Common myeloid progenitor, CD34-positive (primary cell): ENCODE data around the gene DNAJC10.
"Not testable (repeated sequence)": the region's sequence is repeated elsewhere in the genome, so short reads cannot be mapped to it uniquely, and the experiment has no call there.

Experiments
- CTCF ChIA-PET: fragments of 350-600 bp; sonication (Branson Sonifier 250); formaldehyde crosslinking; loops from one replicate; lab custom pipeline; 2021; ENCODE audit warnings: antibody characterized with exemption; lab: Charles Lee
- POLR2A ChIA-PET: fragments of 350-600 bp; sonication (Branson Sonifier 250); formaldehyde crosslinking; loops from one replicate; lab custom pipeline; 2021; ENCODE audit warnings: antibody characterized with exemption; lab: Charles Lee
- DNase-seq, 3 donors: peaks; one replicate each; pipeline versions ENCODE4 v3.0.0 to v3.0.0-alpha.2; 2013
- H3K27ac ChIP-seq, 2 experiments: 1 replicate in 1 of 2; 2 replicates in 1 of 2; pipeline ENCODE4 v1.7.0; 2013; ENCODE audit warnings: inconsistent platforms in 2 of 2, low read length in 2 of 2, mild to moderate bottlenecking in 2 of 2, low read depth in 1 of 2, moderate library complexity in 1 of 2; ENCODE audit not compliant: severe bottlenecking in 2 of 2, insufficient read depth in 1 of 2, poor library complexity in 1 of 2
- H3K27me3 ChIP-seq, 5 experiments: replicated peaks in 2 of 5; 1 replicate in 3 of 5; 2 replicates in 2 of 5; pipeline versions ENCODE4 v1.6.1 to v1.7.0; 2013; ENCODE audit warnings: low read length in 4 of 5, mild to moderate bottlenecking in 2 of 5, moderate library complexity in 2 of 5, inconsistent platforms in 1 of 5; ENCODE audit not compliant: insufficient read depth in 5 of 5, control insufficient read depth in 4 of 5
- H3K36me3 ChIP-seq, 4 experiments: 1 replicate in 2 of 4; 2 replicates in 2 of 4; pipeline versions ENCODE4 v1.6.1 to v1.7.0; 2013; ENCODE audit warnings: low read length in 3 of 4, control low read depth in 1 of 4, mild to moderate bottlenecking in 1 of 4; ENCODE audit not compliant: control insufficient read depth in 4 of 4, insufficient read depth in 4 of 4
- H3K4me1 ChIP-seq, 4 experiments: 1 replicate in 3 of 4; 2 replicates in 1 of 4; pipeline versions ENCODE4 v1.6.1 to v1.7.1; 2013; ENCODE audit warnings: low read length in 3 of 4, mild to moderate bottlenecking in 3 of 4, control low read depth in 1 of 4, inconsistent platforms in 1 of 4, moderate library complexity in 1 of 4; ENCODE audit not compliant: control insufficient read depth in 4 of 4, insufficient read depth in 4 of 4; ENCODE audit errors: control extremely low read depth in 1 of 4
- H3K4me3 ChIP-seq, 7 experiments: 1 replicate in 4 of 7; 2 replicates in 3 of 7; pipeline versions ENCODE4 v1.5.1 to v1.7.0; 2013; ENCODE audit warnings: mild to moderate bottlenecking in 7 of 7, low read length in 6 of 7, moderate library complexity in 6 of 7, inconsistent platforms in 2 of 7, low read depth in 2 of 7, control low read depth in 1 of 7; ENCODE audit not compliant: insufficient read depth in 4 of 7, control insufficient read depth in 1 of 7; ENCODE audit errors: extremely low read depth in 1 of 7
- H3K9me3 ChIP-seq, 5 experiments: 1 replicate in 4 of 5; 2 replicates in 1 of 5; pipeline versions ENCODE4 v1.6.1 to v1.7.1; 2013; ENCODE audit warnings: low read length in 4 of 5, mild to moderate bottlenecking in 2 of 5, inconsistent platforms in 1 of 5, low read depth in 1 of 5, moderate library complexity in 1 of 5; ENCODE audit not compliant: control insufficient read depth in 4 of 5, insufficient read depth in 2 of 5; ENCODE audit errors: control extremely low read depth in 1 of 5
- WGBS: methylation state at CpG from one replicate; pipeline ENCODE4 v1.1.5; 2013; ENCODE audit not compliant: insufficient coverage; 5-methylcytosine and 5-hydroxymethylcytosine counted together

Gene DNAJC10

DNA sequence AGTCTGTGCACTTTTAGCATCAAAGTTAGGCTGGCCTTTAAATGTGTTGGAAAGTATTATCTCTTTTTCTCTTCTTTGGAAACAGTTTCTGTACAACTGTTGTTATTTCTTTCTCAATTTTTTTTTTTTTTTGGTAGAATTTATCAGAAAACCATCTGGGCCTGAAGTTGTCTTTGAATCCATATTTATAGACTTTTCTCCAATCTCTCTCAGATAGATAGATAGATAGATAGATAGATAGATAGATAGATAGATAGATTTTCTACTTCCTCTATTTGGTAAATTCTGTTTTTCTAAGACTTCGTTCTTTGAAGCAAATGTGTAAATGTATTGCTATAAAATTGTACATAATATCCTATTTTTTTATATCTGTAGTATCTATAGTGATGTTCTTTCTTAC, 17.5 kb downstream of the DNAJC10 start:
- ChIA-PET POLR2A (no interaction called here), CTCF (interaction anchor here (0.8 kb wide), 1 partner anchor 67 kb away, joined by 4 read pairs; no protein-coding TSS in a partner anchor)
- H3K9me3 ChIP-seq = no peaks in the 10 kb centered on the region
- H3K4me3 ChIP-seq = no peak overlapping the region
- DNase-seq = no peak
- H3K36me3 ChIP-seq = peaks cover 7 to 36% (median 20%) of the 10 kb centered on the region in 4 experiments
- H3K27me3 ChIP-seq = no peaks in the 10 kb centered on the region
- no peak overlapping the region for H3K27ac ChIP-seq
- H3K4me1 ChIP-seq = no peaks in the 10 kb centered on the region
- no CpG with 5 or more reads among the region's 1 CpG for WGBS

- H3K27me3 ChIP-seq, H3K9me3 ChIP-seq, POLR2A ChIA-PET, H3K4me3 ChIP-seq, DNase-seq, H3K4me1 ChIP-seq, H3K27ac ChIP-seq, CTCF ChIA-PET: not testable (repeated sequence)
- H3K36me3 ChIP-seq = peaks cover 10 to 22% (median 14%) of the 10 kb centered on the region in 4 experiments
- WGBS = no CpG with 5 or more reads among the region's 8 CpGs
Measured at GRCh38 chr2:182736856-182737255, 20.8 kb downstream of the DNAJC10 start.

DNA sequence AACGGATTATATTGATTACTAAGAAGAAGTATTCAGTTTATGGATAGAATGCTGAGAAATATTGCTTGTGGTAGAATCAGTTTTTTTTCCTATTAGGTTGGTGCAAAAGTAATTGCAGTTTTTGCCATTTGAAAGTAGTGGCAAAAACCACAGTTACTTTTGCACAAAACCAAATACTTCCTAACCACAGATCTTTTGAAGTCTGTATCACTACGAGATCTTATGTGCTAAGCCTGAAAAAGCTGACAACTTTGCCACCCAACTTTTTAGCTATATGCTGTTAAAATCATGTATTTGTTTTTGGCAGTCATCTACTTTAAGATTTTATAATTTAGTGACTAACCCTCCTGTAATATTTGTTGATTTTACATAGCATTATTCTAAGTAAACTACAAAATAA, 24.6 kb downstream of the DNAJC10 start:
- no peak overlapping the region for H3K4me3 ChIP-seq
- H3K9me3 ChIP-seq = peaks cover 0 to 2% (median 0%) of the 10 kb centered on the region in 5 experiments
- WGBS = 83% methylated on average over 1 of the region's 2 CpGs
- no peak for DNase-seq
- no peaks in the 10 kb centered on the region for H3K27me3 ChIP-seq
- POLR2A ChIA-PET = no interaction called here
- H3K4me1 ChIP-seq = no peaks in the 10 kb centered on the region
- H3K36me3 ChIP-seq = peaks cover 15 to 47% (median 32%) of the 10 kb centered on the region in 4 experiments
- CTCF ChIA-PET = no interaction called here
- H3K27ac ChIP-seq = no peak overlapping the region

GRCh38 chr2:182741620-182742019, 25.6 kb downstream of the DNAJC10 start:
- ChIA-PET CTCF (no interaction called here), POLR2A (no interaction called here)
- H3K4me3 ChIP-seq = no peak overlapping the region
- DNase-seq = no peak
- peaks cover 0 to 3% (median 0%) of the 10 kb centered on the region in 5 experiments for H3K9me3 ChIP-seq
- no peaks in the 10 kb centered on the region for H3K27me3 ChIP-seq
- WGBS = no CpG with 5 or more reads among the region's 2 CpGs
- H3K27ac ChIP-seq = no peak overlapping the region
- peaks cover 15 to 42% (median 31%) of the 10 kb centered on the region in 4 experiments for H3K36me3 ChIP-seq
- H3K4me1 ChIP-seq = no peaks in the 10 kb centered on the region

- ChIA-PET CTCF (no interaction called here), POLR2A (no interaction called here)
- no peak overlapping the region for H3K4me3 ChIP-seq
- peaks cover 9 to 35% (median 24%) of the 10 kb centered on the region in 4 experiments for H3K36me3 ChIP-seq
- no peaks in the 10 kb centered on the region for H3K4me1 ChIP-seq
- 100% methylated on average over 1 of the region's 2 CpGs for WGBS
- peaks cover 0 to 3% (median 0%) of the 10 kb centered on the region in 5 experiments for H3K9me3 ChIP-seq
- no peaks in the 10 kb centered on the region for H3K27me3 ChIP-seq
- H3K27ac ChIP-seq = no peak overlapping the region
- DNase-seq = no peak
Measured at GRCh38 chr2:182744490-182744889, 28.4 kb downstream of the DNAJC10 start.

- POLR2A ChIA-PET = no interaction called here
- Histone ChIP-seq H3K36me3 (peaks cover 9 to 41% (median 30%) of the 10 kb centered on the region in 4 experiments), H3K4me1 (no peaks in the 10 kb centered on the region), H3K27ac (no peak overlapping the region), H3K4me3 (no peak overlapping the region), H3K27me3 (no peaks in the 10 kb centered on the region), H3K9me3 (peaks cover 0 to 5% (median 0%) of the 10 kb centered on the region in 5 experiments)
- DNase-seq = no peak
- WGBS = 100% methylated on average over 1 of the region's 2 CpGs
- CTCF ChIA-PET = no interaction called here
Measured at GRCh38 chr2:182745061-182745460, 29.0 kb downstream of the DNAJC10 start.

DNA sequence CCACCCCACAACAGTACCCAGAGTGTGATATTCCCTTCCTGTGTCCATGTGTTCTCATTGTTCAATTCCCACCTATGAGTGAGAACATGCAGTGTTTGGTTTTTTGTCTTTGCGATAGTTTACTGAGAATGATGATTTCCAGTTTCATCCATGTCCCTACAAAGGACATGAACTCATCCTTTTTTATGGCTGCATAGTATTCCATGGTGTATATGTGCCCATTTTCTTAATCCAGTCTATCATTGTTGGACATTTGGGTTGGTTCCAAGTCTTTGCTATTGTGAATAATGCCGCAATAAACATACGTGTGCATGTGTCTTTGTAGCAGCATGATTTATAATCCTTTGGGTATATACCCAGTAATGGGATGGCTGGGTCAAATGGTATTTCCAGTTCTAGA, 29.8 kb downstream of the DNAJC10 start:
- no CpG with 5 or more reads among the region's 3 CpGs for WGBS
- H3K27me3 ChIP-seq, H3K27ac ChIP-seq, DNase-seq, H3K4me3 ChIP-seq, POLR2A ChIA-PET, CTCF ChIA-PET, H3K4me1 ChIP-seq, H3K9me3 ChIP-seq: not testable (repeated sequence)
- peaks cover 9 to 42% (median 33%) of the 10 kb centered on the region in 4 experiments for H3K36me3 ChIP-seq
